ENCODE data around the gene CALR.
"Not testable (repeated sequence)": the region's sequence is repeated elsewhere in the genome, so short reads cannot be mapped to it uniquely, and the experiment has no call there.

CALR gene

DNA sequence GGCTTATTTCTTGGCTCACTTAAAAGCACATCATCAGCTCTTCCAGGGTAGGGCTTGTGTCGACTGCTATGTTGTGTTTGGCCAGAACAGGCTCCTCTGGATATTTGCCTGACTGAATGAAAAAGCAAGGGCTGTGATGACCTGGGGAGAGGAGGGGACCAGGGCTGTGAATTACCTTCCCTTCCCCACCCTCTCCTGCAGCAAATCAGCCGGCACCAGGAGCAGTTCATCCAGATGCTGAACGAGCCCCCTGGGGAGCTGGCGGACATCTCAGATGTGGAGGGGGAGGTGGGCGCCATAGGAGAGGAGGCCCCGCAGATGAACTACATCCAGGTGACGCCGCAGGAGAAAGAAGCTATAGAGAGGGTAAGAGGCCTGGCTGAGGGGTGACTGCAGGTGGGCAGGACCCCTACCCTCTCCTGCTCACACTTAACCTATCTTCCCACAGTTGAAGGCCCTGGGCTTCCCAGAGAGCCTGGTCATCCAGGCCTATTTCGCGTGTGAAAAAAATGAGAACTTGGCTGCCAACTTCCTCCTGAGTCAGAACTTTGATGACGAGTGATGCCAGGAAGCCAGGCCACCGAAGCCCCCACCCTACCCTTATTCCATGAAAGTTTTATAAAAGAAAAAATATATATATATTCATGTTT, 14.2 kb downstream of the CALR start:
- DNase-seq (ENCODE audit: low read depth), result no peak

DNA sequence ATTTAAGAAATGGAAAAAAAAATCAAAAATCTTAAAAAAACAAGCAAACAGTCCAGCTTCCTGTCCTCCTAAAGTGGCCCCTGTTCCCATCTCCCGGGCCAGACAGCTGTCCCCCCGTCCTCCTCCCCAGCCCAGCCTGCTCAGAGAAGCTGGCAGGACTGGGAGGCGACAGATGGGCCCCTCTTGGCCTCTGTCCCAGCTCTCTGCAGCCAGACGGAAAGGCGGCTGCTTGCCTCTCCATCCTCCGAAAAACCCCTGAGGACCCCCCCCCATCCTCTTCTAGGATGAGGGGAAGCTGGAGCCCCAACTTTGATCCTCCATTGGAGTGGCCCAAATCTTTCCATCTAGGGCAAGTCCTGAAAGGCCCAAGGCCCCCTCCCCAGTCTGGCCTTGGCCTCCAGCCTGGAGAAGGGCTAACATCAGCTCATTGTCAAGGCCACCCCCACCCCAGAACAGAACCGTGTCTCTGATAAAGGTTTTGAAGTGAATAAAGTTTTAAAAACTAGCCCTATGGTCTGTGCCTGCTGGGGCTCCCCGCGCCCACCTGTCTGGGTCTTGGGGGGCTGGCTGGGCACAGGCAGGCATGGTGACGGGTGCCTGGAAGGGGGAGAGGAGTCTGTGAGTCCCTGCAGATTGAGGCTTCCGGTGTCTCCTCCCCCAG, 14.9 kb downstream of the CALR start:
- DNase-seq (ENCODE audit: low read depth), result no peak

DNA sequence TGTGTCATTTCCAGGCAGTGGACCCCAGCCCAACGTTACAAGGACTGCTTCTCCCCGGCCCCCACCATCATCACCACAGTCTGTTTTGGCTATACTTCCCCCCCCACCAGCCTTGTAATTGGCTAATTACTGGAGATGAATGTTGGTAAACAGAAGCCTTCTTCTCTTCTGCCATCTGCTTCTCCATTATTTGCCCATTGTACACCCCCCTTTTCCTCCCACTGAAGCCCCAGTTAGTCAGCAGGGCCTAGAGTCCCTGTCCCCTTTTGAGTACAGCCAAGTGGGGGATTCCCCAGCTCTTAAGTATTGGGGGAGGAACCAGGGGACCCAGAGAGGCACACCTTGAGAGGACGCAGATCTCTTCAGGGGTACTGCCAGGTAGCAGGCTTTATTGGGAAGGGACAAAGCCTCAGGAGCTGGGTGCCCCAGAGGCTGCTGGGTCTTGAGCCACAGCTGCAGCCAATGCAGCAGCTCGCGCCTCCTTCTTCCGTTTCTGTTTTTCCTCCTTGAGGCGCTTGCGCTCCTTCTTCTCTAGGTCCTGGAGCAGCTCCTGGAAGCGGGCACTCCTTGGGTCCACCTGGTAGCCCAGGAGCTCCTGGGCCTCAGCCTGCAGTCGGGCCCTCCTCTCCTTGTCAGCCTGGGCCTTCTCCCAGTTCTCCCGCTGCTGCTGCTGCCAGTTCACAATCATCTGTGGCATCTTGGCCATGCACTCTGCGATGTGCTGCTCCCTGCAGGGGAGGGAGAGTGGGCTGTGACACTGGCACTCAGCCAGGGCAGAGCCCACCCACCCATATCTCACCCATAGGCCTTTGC, 15.6 kb downstream of the CALR start:
- DNase-seq (ENCODE audit: low read depth), result no peak

DNA sequence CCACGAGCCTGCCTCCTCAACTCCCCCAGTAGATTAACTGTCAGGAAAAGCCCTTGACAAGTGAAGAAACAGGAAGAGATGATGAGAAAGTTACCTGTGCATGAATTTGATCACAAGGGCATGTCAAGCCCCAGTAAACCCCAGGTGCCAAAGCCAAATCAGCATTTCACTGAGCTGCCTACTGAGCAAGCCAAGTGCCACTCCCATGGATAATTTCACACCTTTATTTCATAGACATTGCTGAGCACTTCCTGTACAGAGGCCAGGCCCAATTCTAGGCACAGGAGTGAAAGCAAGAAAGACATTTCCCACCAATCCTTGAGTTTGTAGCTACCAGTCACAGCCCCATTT, 16.2 kb downstream of the CALR start:
- no peak for DNase-seq (ENCODE audit: low read depth)

DNA sequence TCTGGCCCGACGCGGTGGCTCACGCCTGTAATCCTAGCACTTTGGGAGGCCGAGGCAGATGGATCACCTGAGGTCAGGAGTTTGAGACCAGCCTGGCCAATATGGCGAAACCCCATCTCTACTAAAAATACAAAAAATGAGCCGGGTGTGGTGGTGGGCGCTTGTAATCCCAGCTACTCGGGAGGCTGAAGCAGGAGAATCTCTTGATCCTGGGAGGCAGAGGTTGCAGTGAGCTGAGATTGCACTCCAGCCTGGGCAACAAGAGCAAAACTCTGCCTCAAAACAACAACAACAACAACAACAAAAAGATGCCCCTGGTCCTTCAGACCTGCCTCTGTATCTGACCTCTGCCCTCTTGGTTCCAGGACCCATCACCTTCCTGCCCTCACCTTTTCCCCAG, 17.2 kb downstream of the CALR start:
- not testable (repeated sequence) for DNase-seq (ENCODE audit: low read depth)

DNA sequence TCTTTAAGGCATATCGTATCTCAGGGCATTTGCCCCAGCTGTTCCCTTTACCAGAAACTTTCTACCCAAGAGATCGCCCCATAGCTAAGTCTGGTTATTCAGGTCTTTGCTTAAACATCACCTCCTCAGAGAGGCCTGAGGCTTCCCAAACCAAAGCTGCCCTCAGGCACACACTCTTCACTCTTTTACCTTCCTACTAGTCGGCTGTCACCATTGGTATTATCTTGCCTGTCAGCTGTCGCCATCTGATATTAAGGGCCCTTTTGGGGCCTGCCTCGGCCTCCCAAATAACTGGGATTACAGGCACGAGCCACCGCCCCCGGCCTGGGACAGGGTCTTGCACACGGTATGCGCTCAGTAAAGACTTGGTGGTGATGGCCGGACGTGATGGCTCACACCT, 17.6 kb downstream of the CALR start:
- no peak for DNase-seq (ENCODE audit: low read depth)

DNA sequence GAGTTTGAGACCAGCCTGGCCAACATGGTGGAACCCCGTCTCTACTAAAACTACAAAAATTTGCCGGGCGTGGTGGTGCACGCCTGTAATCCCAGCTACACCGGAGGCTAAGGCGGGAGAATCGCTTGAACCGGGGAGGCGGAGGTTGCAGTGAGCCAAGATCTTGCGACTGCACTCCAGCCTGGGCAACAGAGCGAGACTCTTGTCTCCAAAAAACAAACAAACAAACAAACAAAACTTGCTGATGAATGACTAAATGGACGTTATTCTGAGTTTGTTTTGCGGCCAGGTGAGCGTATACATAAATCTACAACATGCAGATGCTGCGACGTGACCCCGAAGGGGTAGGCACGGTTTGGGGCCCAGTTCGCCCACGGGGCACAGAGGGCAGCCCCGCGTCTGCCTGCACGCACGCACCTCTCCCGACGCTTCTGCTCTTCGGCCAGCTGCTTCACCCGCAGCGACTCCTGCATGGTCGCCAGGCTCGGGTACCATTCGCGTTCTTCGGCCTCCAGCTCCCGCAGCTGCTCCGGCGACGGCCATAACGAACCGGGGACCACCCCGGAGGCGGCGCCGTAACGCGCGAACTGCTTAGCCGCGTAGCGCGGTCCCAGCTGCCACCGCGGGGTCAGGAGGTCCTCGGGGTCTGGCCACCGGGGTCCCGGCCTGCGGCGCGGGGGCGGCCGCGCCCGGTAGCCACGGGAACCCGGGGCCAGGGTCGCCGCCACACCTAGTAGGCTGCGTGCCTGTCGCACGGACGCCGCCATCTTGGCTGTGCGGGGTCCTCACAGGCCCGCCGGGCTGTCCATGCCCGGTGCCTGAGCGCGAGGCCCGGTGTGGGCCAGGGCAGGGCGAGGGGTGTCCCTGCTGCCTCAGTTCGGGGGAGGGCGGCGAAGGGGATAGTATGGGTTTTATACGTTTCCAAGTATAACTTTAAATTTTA, 18.3 kb downstream of the CALR start, which contains the start of gene GADD45GIP1:
Gene GADD45GIP1, minus strand, starts transcription at position 778 of the 943 bp plus-strand sequence. Its CDS starts 11 bp downstream, at position 767.
- DNase-seq (ENCODE audit: low read depth), result no peak

DNA sequence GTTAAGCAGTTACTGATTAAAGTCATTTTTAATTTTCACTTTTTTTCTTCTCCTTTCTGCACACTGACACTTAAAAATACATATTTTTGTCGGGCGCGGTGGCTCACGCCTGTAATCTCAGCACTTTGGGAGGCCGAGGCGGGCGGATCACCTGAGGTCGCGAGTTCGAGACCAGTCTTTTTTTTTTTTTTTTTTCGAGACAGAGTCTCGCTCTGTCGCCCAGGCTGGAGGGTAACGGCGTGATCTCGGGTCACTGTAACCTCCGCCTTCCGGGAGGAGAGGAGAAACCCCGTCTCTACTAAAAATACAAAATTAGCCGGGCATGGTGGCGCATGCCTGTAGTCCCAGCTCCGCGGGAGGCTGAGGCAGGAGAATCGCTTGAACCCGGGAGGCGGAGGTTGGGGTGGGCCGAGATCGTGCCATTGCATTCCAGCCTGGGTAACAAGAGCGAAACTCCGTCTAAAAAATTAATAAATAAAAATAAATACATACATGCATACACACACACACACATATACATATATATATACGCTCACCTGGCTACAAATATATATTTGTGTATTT, 19.1 kb downstream of the CALR start:
- not testable (repeated sequence) for DNase-seq (ENCODE audit: low read depth)

DNA sequence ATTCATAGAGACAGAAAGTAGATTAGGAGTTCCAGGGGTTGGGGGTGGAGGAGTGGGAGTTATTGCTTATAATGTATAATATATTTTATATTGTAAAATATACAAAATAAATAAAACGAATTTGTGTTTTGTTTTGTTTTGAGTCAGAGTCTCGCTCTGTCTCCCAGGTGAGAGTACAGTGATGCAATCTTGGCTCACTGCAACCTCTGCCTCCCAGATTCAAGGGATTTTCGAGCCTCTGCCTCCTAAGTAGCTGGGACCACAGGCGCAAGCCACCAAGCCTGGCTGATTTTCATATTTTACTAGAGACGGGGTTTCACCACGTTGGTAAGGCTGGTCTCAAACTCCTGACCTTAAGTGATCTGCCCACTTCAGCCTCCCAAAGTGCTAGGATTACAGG, 21.1 kb downstream of the CALR start:
- DNase-seq (ENCODE audit: low read depth), result no peak

DNA sequence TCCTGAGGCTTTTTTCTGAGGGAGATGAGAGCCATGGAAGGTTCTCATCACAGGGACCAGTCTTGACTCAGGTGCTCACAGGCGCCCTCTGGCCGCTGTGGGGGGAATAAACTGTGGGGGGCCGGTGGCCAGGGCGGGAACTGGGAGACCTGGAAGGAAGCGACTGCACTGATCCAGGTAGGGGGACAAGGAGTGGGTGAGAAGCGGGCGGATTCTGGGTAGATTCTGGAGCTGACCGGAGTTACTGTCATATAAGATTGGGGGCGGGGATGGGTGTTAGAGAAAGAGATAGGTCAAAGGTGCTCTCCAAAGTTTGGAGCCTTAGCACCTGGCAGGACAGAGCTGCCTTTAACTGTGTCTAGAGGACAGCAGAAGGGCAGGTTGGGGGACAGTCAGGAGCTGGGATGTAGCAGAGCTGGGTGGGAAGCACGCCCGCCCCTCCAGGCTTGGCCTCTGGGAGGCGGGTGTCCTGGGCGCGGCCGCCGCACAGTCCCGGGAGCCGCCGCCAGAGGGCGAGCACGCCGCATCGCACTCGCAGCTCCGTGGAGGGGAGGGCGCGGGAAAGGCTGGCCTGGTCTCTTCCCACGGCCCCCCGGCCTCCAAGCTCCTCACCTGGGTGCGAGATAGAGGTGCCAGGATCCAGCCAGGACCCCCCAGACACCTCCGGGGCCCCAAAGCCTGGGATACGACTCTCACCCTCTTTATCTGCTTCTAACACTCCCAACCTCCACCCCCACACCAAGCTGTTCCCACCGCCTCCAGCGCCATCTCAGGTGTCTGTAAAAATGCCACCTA, 26.8 kb downstream of the CALR start:
- no peak for DNase-seq (ENCODE audit: low read depth)

DNA sequence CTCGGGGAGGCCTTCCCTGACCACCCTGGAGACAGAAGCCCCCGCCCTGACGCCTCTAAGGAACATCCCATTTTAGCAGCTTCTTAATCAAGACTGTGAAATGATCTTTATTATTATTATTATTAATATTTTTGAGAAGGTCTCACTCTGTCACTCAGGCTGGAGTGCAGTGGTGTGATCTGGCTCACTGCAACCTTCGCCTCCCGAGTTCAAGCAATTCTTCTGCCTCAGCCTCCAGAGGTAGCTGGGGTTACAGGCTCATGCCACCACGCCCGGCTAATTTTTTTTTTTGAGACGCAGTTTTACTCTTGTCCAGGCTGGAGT, 27.4 kb downstream of the CALR start:
- no peak for DNase-seq (ENCODE audit: low read depth)

DNA sequence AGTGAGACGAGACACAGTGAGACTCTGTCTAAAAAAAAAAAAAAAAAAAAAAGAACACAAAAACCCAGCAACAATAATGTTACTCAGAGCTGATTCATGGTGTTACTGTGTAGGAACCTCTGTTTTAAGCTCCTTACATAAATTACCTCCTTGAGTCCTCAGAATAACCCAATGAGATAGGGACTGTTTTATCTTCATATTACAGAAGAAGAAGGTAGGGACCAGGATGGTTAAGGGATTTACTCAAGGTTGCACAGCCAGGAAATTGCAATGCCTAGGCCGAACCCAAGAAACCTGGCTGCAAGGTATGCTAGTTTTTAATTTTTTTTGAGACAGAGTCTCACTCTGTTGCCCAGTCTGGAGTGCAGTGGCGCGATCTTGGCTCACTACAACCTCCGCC, 29.5 kb downstream of the CALR start:
- DNase-seq (ENCODE audit: low read depth), result no peak

DNA sequence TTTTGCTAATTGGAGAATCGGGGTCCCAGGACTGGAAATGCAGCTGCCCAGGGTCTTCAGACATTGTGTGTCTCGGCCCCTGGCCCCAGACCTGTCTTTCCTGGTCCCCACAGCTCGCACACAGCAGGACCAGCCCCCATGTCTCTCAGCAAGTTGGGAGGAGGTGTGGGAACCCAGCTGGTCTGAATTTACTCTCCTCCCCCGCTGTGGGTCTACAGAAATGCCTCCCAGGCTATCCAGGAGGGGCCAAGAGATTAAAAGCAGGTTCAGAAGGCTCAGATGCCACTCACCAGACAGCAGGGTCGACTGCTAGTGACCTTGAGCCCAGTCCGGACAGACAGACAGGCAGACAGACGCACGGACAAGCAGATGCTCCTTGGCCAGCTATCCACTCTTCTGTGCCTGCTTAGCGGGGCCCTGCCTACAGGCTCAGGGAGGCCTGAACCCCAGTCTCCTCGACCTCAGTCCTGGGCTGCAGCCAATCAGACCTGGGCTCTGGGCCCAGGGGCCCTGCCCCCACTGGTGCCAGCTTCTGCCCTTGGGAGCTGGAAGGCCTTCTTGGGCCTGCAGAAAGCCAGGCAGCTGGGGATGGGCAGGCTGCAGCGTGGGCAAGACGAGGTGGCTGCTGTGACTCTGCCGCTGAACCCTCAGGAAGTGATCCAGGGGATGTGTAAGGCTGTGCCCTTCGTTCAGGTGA, 31.0 kb downstream of the CALR start, which contains the start of gene DAND5:
Gene DAND5, plus strand, starts transcription at position 285 of the 697 bp plus-strand sequence. Its CDS starts 85 bp downstream, at position 370.
- no peak for DNase-seq (ENCODE audit: low read depth)

DNA sequence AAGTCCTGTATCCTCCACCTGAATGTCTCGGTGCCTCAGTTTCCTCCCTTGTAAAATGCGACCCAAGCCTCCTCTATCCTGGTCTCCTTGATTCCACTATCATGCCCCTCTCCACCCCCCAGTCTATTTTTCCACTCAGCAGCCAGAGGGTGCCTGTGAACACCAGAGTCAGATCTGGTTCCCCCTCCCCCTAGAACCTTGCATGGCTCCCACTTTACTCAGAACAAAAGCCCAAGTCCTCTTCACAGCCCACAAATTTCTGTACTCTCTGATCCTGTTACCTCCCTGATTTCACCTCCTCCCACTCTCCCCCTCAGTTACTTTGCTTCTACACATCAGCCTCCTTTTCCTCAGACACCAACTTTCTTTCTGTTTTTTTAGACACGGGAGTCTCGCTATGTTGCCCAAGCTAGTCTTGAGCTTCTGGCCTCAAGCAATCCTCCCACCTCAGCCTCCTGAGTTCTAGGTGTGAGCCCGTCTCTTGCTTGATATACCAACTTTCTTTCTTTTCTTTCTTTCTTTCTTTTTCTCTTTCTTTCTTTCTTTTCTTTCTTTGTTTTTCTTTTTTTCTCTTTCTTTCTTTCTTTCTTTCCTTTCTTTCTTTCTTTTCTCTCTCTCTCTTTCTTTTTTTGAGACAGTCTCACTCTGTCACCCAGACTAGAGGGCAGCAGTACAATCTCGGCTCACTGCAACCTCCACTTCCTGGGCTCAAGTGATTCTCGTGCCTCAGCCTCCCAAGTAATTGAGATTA, 31.8 kb downstream of the CALR start:
- no peak for DNase-seq (ENCODE audit: low read depth)

DNA sequence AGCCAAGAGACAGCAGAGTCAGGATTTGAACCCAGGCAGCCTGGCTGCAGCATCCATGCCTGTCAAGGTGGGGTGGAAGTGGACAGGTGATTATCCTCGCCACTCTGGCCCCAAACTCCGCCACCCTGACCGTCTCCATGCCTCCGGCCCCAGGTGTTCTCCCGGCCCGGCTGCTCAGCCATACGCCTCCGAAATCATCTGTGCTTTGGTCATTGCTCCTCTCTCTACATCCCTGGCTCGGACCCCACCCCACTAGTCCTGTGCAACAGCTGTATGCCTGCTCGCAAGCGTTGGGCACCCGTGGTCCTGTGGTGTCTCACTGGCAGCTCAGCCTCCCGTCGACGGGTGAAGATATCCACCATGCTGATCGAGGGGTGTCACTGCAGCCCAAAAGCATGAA, 34.8 kb downstream of the CALR start:
- DNase-seq (ENCODE audit: low read depth), result no peak

DNA sequence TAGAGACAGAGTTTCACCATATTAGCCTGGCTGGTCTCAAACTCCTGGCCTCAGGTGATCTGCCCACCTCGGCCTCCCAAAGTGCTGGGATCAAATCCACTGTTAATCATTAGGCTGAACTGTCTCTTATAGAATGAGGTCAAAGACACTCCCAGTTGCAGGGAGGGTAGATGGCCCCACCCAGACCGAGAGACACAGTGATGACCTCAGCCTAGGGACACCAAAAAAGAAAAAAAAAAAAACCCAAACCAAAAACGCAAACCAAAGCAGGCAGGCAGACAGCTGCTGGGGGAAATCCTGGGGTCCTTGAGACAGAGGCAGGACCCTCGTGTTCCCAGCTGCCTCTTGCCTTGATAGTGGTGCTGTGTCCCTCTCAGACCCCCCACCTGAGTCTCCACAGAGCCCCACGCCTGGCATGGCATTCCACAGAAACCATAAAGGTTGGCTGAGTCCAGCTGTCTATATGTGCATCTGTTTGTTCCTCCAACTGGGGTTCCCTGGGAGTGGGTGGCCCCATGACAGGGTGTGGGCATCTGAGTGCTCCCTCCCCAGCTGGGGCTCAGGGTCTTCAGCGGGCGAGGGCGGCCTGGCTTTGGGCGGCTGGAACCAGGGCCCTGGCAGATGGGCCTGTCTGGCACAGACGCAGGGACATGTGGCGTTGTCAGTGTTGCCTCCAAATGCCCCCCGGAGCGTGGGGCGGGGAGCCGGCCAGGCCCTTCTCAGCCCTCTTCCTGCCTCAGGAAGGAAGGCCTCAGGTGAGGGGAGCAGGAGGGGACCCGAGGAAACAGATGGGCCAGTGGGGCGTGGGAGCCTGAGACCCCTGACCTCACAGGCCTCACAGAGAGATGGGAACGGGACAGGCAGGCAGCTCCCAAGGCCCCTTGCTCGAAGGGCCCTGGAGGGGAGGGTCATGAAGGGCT, 36.2 kb downstream of the CALR start:
- no peak for DNase-seq (ENCODE audit: low read depth)

DNA sequence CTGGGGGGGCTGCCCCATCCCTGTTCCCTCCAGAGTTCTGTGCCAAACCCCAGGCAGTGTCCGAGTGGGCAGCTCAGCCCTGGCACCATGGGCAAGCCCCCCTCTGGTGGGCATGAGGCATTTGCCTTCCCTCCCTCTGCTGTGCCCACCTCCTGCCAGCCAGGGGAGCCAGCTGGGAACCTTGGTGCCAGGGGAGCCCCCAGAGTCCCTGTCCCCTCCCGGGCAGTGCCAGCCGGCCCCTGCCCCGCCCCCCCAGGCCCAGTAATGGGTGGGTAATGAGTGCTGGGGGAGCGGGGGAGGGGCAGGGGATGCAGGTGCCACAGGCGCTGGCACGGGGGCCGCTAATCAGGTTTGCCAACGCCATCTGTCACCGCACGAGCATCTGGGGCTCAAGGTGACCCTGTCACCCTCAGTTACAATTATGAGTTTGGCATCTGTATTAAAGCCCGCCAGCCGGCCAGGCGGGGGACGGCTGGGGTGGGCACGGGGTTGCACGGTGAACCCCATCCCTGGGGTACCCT, 36.9 kb downstream of the CALR start:
- DNase-seq (ENCODE audit: low read depth), result no peak

DNA sequence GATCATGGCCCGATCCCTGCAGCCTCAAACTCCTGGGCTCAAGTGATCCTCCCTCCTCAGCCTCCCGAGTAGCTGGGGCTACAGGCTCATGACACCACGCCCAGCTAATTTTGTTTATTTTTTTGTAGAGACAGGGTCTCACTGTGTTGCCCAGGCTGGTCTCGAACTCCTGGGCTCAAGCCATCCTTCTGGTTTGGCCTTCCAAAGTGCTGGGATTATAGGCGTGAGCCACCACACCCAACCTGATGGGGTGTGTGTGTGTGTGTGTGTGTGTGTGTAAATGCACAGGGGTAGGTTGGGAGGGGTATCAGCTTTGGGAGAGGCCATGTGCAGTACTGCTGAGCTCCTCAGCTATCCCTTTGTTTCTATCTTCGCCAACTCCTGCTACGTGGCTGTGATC, 37.7 kb downstream of the CALR start:
- not testable (repeated sequence) for DNase-seq (ENCODE audit: low read depth)

Data from GM04503 (cell line).